K562 (cell line): ENCODE measurements around the gene CHCHD1. TPM values are rescaled to one million over a fixed set of nuclear protein-coding genes. Genes with fewer than 3 reads are reported as not detected.

ENCODE experiments used
- EP300 ChIP-seq: IDR thresholded peaks from 2 replicates; pipeline ENCODE4 v1.6.1; 2012; ENCODE audit warnings: low read length, improper control_type of control experiment
- FOXJ3 ChIP-seq: sonication (generic); formaldehyde crosslinking; IDR thresholded peaks from 2 replicates; pipeline ENCODE4 v1.4.0; 2020; ENCODE audit warnings: mild to moderate bottlenecking, missing genetic modification reagents
- FOXP4 ChIP-seq: sonication (generic); formaldehyde crosslinking; IDR thresholded peaks from 2 replicates; pipeline ENCODE4 v1.8.0; 2022; ENCODE audit warnings: mild to moderate bottlenecking, missing genetic modification reagents, borderline replicate concordance
- HDAC2 ChIP-seq: fragments of 450-650 bp; IDR thresholded peaks from 2 replicates; pipeline ENCODE4 v1.6.1; 2016; ENCODE audit warnings: mild to moderate bottlenecking
- HINFP ChIP-seq: fragments of 450-650 bp; conservative IDR thresholded peaks from 2 replicates; pipeline ENCODE4 v1.6.1; 2016; ENCODE audit warnings: missing genetic modification characterization, low read depth, mild to moderate bottlenecking, control low read depth, missing compliant biosample characterization
- HNRNPK ChIP-seq: fragments of 200-400 bp; formaldehyde crosslinking; IDR thresholded peaks from one replicate; pipeline ENCODE4 v1.6.1; 2018; ENCODE audit warnings: mild to moderate bottlenecking, low read depth, low read length; ENCODE audit not compliant: poor library complexity, severe bottlenecking
- HOXB6 ChIP-seq: fragments of 250-450 bp; sonication (Bioruptor Pico); IDR thresholded peaks from 2 replicates; pipeline ENCODE4 v1.5.1; 2022; ENCODE audit warnings: mild to moderate bottlenecking, borderline replicate concordance
- KAT7 ChIP-seq: sonication (generic); formaldehyde crosslinking; IDR thresholded peaks from 2 replicates; pipeline ENCODE4 v1.8.0; 2022; ENCODE audit warnings: missing genetic modification reagents, mild to moderate bottlenecking, borderline replicate concordance
- KDM4B ChIP-seq, 2 experiments: fragments of 450-650 bp in 1 of 2; sonication (generic) in 1 of 2; IDR thresholded peaks; 2 replicates each; pipeline ENCODE4 v1.6.1; 2016 to 2017; ENCODE audit warnings: borderline replicate concordance in 2 of 2, antibody characterized with exemption in 1 of 2, low read depth in 1 of 2, mild to moderate bottlenecking in 1 of 2
- KHSRP ChIP-seq: fragments of 450-650 bp; IDR thresholded peaks from 2 replicates; pipeline ENCODE4 v1.6.1; 2017
- KLF13 ChIP-seq: fragments of 450-650 bp; IDR thresholded peaks from 2 replicates; pipeline ENCODE4 v1.6.1; 2016; ENCODE audit warnings: missing genetic modification characterization, low read depth, mild to moderate bottlenecking, missing compliant biosample characterization, moderate library complexity, borderline replicate concordance
- NFATC3 ChIP-seq: fragments of 450-650 bp; IDR thresholded peaks from 2 replicates; pipeline ENCODE4 v1.6.1; 2017; ENCODE audit warnings: mild to moderate bottlenecking
- PHTF2 ChIP-seq: fragments of 250-450 bp; sonication (Bioruptor Pico); IDR thresholded peaks from 2 replicates; pipeline ENCODE4 v1.5.0; 2021; ENCODE audit warnings: mild to moderate bottlenecking
- POLR2AphosphoS5 ChIP-seq: IDR thresholded peaks from 2 replicates; pipeline ENCODE4 v1.6.1; 2011; ENCODE audit warnings: mild to moderate bottlenecking, low read depth, low read length, moderate library complexity; ENCODE audit not compliant: control insufficient read depth, insufficient read depth
- RBM25 ChIP-seq: fragments of 200-400 bp; formaldehyde crosslinking; IDR thresholded peaks from 2 replicates; pipeline ENCODE4 v1.6.1; 2018; ENCODE audit warnings: low read length, low read depth, moderate library complexity; ENCODE audit not compliant: severe bottlenecking
- TEAD2 ChIP-seq: fragments of 450-650 bp; IDR thresholded peaks from 2 replicates; pipeline ENCODE4 v1.6.1; 2016; ENCODE audit warnings: missing genetic modification characterization, control low read depth, missing compliant biosample characterization
- ZNF408 ChIP-seq: fragments of 250-450 bp; sonication (Bioruptor Pico); IDR thresholded peaks from 2 replicates; pipeline ENCODE4 v1.4.0; 2020; ENCODE audit warnings: low read depth, mild to moderate bottlenecking, moderate library complexity
- ZNF79 ChIP-seq: fragments of 250-450 bp; sonication (Bioruptor Pico); IDR thresholded peaks from 2 replicates; pipeline ENCODE4 v1.4.0; 2020; ENCODE audit warnings: low read depth, mild to moderate bottlenecking, moderate library complexity
- polyA plus RNA-seq, 8 experiments: library from polyadenylated mRNA; depleted of rRNA in 4 of 8; stranded (reverse) in 5 of 8; unstranded in 3 of 8; fragments of >200 nt; fragmentation: Nextera tagmentation in 2 of 8; fragmentation: Illumina TruSeq in 1 of 8; extraction: Ambion mirVana in 2 of 8; extraction: Trizol in 1 of 8; gene quantifications; 2 replicates each; pipeline versions ENCODE4 v1.2.1 to v1.2.3, GENCODE V29; 2011 to 2014; ENCODE audit warnings: inconsistent platforms in 1 of 8, missing spikeins in 1 of 8
- total RNA-seq, 7 experiments: library from RNA; depleted of rRNA in 6 of 7; stranded (reverse); fragments of >200 nt in 6 of 7; fragmentation: Illumina TruSeq in 2 of 7; extraction: Trizol in 2 of 7; gene quantifications; 2 replicates each; pipeline versions ENCODE4 v1.2.1 to v1.2.3, GENCODE V29; 2011 to 2021; ENCODE audit warnings: low replicate concordance in 1 of 7
- TF ChIP-seq, protein P1 (sequence below): fragments of 450-650 bp; IDR thresholded peaks from 2 replicates; pipeline ENCODE4 v1.6.1; 2016; ENCODE audit warnings: missing biosample characterization, missing genetic modification characterization
- TF ChIP-seq, protein P2 (sequence below), 3 experiments: fragments of 200-800 bp in 1 of 3; sonication (Bioruptor generic) in 1 of 3; sonication (generic) in 1 of 3; formaldehyde crosslinking in 1 of 3; IDR thresholded peaks; 2 replicates each; pipeline versions ENCODE4 v1.6.1 to v1.8.0; 2016 to 2022; ENCODE audit warnings: mild to moderate bottlenecking in 2 of 3, missing compliant biosample characterization in 2 of 3, missing genetic modification characterization in 2 of 3, missing genetic modification reagents in 1 of 3

Gene CHCHD1
- total and polyA plus RNA-seq, 9 of the 15 experiments (the other 6 are each of a cell fraction or from before 2014, with no cell fraction given) = 52.9 to 126 (median 83.4) TPM

DNA sequence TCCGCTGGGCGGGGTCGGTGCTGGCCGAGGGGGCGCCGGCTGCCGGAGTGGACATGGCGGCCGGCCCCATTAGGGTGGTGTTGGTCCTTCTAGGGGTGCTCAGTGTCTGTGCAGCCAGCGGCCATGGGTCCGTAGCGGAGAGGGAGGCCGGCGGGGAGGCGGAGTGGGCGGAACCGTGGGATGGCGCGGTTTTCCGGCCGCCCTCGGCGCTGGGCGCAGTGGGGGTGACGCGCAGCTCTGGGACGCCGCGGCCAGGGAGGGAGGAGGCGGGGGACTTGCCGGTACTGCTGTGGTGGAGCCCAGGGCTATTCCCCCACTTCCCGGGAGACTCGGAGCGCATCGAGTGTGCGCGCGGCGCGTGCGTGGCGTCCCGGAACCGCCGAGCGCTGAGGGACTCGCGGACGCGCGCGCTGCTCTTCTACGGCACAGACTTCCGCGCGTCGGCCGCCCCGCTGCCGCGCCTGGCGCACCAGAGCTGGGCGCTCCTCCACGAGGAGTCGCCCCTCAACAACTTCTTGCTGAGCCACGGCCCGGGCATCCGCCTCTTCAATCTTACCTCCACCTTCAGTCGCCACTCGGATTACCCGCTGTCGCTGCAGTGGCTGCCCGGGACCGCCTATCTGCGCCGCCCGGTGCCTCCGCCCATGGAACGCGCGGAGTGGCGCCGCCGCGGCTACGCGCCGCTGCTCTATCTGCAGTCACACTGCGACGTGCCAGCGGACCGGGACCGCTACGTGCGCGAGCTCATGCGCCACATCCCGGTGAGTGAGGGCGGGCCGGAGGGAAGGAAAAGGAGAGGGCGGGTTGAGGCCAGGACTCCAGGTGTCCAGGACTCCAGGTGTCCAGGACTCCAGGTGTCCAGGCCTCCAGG lies 9.3 kb upstream of the CHCHD1 start (continued):
- TF ChIP-seq TEAD2 (tag) (no peak), ZNF79 (CRISPR knock-in tag) (no peak), HINFP (tag) (peak; percentile 69; the same call in 1 of the 2 replicates), PHTF2 (CRISPR knock-in tag) (no peak), RBM25 (peak; percentile 59), ZNF408 (no peak), HDAC2 (no peak; the same call in 1 of the 2 replicates), POLR2AphosphoS5 (peak; percentile 58), KLF13 (tag) (peak; percentile 91; the same call in 1 of the 2 replicates), FOXJ3 (CRISPR knock-in tag) (no peak), KDM4B (IDR thresholded peaks at IDR 0.05; ENCODE audit: borderline replicate concordance in 2 of 2, low read depth in 1 of 2) (peak in 1 of 2 experiments; percentile 29; a peak in 1 of 4 replicates), HOXB6 (CRISPR knock-in tag) (0 out of 2 replicates have a peak, but pooled peaks have one; percentile 4), KAT7 (CRISPR knock-in tag) (peak; percentile 5; the same call in 1 of the 2 replicates), KHSRP (peak; percentile 59; the same call in 1 of the 2 replicates), FOXP4 (no peak; the same call in 1 of the 2 replicates), NFATC3 (no peak), EP300 (no peak), HNRNPK (peak; percentile 77)
- TF ChIP-seq, protein P1, sequence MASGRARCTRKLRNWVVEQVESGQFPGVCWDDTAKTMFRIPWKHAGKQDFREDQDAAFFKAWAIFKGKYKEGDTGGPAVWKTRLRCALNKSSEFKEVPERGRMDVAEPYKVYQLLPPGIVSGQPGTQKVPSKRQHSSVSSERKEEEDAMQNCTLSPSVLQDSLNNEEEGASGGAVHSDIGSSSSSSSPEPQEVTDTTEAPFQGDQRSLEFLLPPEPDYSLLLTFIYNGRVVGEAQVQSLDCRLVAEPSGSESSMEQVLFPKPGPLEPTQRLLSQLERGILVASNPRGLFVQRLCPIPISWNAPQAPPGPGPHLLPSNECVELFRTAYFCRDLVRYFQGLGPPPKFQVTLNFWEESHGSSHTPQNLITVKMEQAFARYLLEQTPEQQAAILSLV = no peak
- TF ChIP-seq, protein P2, sequence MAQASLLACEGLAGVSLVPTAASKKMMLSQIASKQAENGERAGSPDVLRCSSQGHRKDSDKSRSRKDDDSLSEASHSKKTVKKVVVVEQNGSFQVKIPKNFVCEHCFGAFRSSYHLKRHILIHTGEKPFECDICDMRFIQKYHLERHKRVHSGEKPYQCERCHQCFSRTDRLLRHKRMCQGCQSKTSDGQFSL (CRISPR knock-in tag; IDR thresholded peaks at IDR 0.05) = peak; percentile 89
- TF ChIP-seq, protein P2 (tag; IDR thresholded peaks at IDR 0.05) = no peak
